ENCODE measurements around the gene SEMA6D.

The SEMA6D gene

DNA sequence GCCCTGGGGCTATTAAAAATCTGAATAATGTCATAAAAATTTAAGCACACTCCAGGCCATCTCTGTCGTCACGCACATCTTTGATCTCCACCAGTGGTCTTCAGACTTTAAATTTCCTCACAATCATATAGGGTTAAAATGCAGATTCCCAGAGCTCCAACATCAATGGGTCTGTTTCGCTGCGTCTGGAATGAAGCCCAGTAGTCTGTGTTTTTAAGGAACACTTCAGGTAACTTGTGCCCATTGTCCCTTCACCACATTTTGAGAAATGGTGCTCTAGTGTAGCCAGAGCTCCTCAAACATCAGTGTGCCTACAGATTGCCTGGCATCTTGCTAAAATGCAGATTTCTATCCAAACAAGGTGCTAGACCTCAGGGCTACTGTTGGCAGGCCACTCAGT, 9.8 kb downstream of the SEMA6D start:
- Histone ChIP-seq H3K9me3 (no peaks in the 10 kb centered on the region), H3K27me3 (no peaks in the 10 kb centered on the region), H3K36me3 (no peaks in the 10 kb centered on the region), H3K4me3 (ENCODE audit: low read depth, low read length) (no peak overlapping the region), H3K4me1 (peaks cover 10% of the 10 kb centered on the region)
- no peak for DNase-seq
- no peak for TF ChIP-seq CTCF (IDR thresholded peaks at IDR 0.05; ENCODE audit: low read depth, low read length)

DNA sequence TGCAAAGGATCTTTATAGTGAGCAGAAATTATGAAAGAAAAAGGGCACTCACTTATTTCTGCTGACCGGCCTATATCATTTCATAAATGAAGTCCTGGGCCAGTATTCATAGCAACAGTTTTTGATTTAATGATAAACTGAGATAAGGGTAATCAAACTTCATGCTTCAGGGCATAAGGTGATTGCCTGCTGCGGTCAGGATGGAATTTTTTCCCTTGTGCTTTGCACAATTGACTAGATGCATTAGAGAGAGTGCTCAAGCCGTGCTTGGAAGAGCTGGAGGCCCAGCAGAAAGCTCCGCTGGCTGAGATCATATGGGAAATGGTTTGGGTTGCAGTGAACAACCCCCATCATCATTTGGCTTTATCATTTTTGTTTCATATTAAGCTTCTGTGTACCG, 10.4 kb downstream of the SEMA6D start:
- H3K4me3 ChIP-seq (ENCODE audit: low read depth, low read length), result no peak overlapping the region
- no peaks in the 10 kb centered on the region for H3K9me3 ChIP-seq
- no peaks in the 10 kb centered on the region for H3K27me3 ChIP-seq
- no peak for TF ChIP-seq CTCF (IDR thresholded peaks at IDR 0.05; ENCODE audit: low read depth, low read length)
- no peaks in the 10 kb centered on the region for H3K36me3 ChIP-seq
- DNase-seq, result no peak
- H3K4me1 ChIP-seq, result peaks cover 10% of the 10 kb centered on the region

DNA sequence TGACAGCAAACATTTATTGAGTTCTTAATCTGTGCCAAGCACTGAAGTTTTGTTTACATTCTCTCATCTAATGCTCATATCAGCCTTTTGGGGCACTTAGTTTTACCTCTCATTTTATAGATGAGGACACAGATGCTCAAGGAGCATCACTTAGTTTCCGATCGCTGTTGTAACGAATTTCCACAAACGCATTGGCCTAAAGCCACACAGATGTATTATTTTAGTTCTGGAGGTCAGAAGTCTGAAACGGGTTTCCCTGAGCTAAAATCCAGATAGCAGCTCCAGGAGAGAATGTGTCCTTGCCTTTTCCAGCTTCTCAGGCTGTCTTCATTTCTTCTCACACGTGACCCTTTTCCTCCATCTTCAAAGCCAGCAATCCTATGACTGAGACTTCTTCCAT, 11.1 kb downstream of the SEMA6D start:
- no peak overlapping the region for H3K4me3 ChIP-seq (ENCODE audit: low read depth, low read length)
- H3K4me1 ChIP-seq, result peaks cover 10% of the 10 kb centered on the region
- H3K9me3 ChIP-seq, result no peaks in the 10 kb centered on the region
- no peak for TF ChIP-seq CTCF (IDR thresholded peaks at IDR 0.05; ENCODE audit: low read depth, low read length)
- H3K27me3 ChIP-seq, result no peaks in the 10 kb centered on the region
- DNase-seq, result no peak
- no peaks in the 10 kb centered on the region for H3K36me3 ChIP-seq

GRCh38 chr15:47728886-47729285, 11.6 kb downstream of the SEMA6D start:
- no peak overlapping the region for H3K4me3 ChIP-seq (ENCODE audit: low read depth, low read length)
- DNase-seq, result no peak
- peaks cover 10% of the 10 kb centered on the region for H3K4me1 ChIP-seq
- no peaks in the 10 kb centered on the region for H3K36me3 ChIP-seq
- no peaks in the 10 kb centered on the region for H3K27me3 ChIP-seq
- no peak for TF ChIP-seq CTCF (IDR thresholded peaks at IDR 0.05; ENCODE audit: low read depth, low read length)
- H3K9me3 ChIP-seq, result no peaks in the 10 kb centered on the region

- no peak for DNase-seq
- H3K36me3 ChIP-seq, result no peaks in the 10 kb centered on the region
- H3K4me1 ChIP-seq, result peaks cover 10% of the 10 kb centered on the region
- no peak for TF ChIP-seq CTCF (IDR thresholded peaks at IDR 0.05; ENCODE audit: low read depth, low read length)
- H3K27me3 ChIP-seq, result no peaks in the 10 kb centered on the region
- no peak overlapping the region for H3K4me3 ChIP-seq (ENCODE audit: low read depth, low read length)
- no peaks in the 10 kb centered on the region for H3K9me3 ChIP-seq
These were observed 13.9 kb downstream of the SEMA6D start for GRCh38 chr15:47731230-47731629.

DNA sequence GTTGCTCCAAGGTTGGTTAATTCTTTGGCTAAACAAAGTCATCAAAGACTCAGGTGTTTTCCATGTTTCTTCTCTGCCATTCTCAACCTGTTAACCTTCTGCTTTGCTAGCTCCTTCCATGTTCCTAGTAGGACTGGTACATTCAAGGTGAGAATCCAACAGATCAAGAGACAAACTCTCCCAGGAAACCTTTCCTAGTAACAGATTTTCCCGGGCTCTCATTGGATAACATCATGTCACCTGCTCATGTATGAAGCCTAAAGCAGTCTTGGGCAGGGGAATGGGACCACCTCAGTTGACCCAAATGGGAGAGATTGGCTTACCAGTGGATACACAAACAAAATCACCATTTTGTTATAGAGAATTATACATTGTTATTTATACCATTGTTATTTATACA, 14.9 kb downstream of the SEMA6D start:
- H3K9me3 ChIP-seq, result no peaks in the 10 kb centered on the region
- no peak for DNase-seq
- H3K4me1 ChIP-seq, result peaks cover 9% of the 10 kb centered on the region
- no peak overlapping the region for H3K4me3 ChIP-seq (ENCODE audit: low read depth, low read length)
- no peaks in the 10 kb centered on the region for H3K36me3 ChIP-seq
- no peak for TF ChIP-seq CTCF (IDR thresholded peaks at IDR 0.05; ENCODE audit: low read depth, low read length)
- no peaks in the 10 kb centered on the region for H3K27me3 ChIP-seq
